ENCODE results near the gene FBXO15.
A peak's percentile ranks its signal among the peaks of the same experiment; 100 is the strongest.

FBXO15 gene
- 0.37 to 1.3 (median 0.89) reads per million in 4 experiments for total RNA-seq

- DNase-seq: peak; percentile 93
Measured at GRCh38 chr18:74147779-74148542, at the start of gene FBXO15, which contains the start of gene TIMM21. Gene FBXO15 (minus strand): TSS chr18:74147834. CDS start chr18:74147785, 49 bp downstream. Gene TIMM21 (plus strand): TSS chr18:74148523. CDS start chr18:74148809, 286 bp downstream.

GRCh38 chr18:74196220-74197119 lies 48.8 kb upstream of the FBXO15 start:
- DNase-seq: peak; percentile 18

- no peak for DNase-seq
Measured at GRCh38 chr18:74194691-74195090, 47.1 kb upstream of the FBXO15 start.

GRCh38 chr18:74191577-74191976 lies 43.9 kb upstream of the FBXO15 start:
- DNase-seq: no peak

GRCh38 chr18:74190086-74190485 lies 42.5 kb upstream of the FBXO15 start:
- DNase-seq: no peak

GRCh38 chr18:74186661-74187060 lies 39.0 kb upstream of the FBXO15 start:
- DNase-seq: no peak

- no peak for DNase-seq
Measured at GRCh38 chr18:74185860-74186259, 38.2 kb upstream of the FBXO15 start.

- DNase-seq: no peak
Measured at GRCh38 chr18:74184875-74185274, 37.2 kb upstream of the FBXO15 start.

GRCh38 chr18:74183130-74183529 lies 35.5 kb upstream of the FBXO15 start:
- no peak for DNase-seq

- DNase-seq: no peak
Measured at GRCh38 chr18:74182335-74182734, 34.7 kb upstream of the FBXO15 start.

- DNase-seq: no peak
Measured at GRCh38 chr18:74179623-74180199, 32.1 kb upstream of the FBXO15 start.

- DNase-seq: no peak
Measured at GRCh38 chr18:74178884-74179283, 31.2 kb upstream of the FBXO15 start.

GRCh38 chr18:74175658-74176057 lies 28.0 kb upstream of the FBXO15 start:
- no peak for DNase-seq

- DNase-seq: no peak
Measured at GRCh38 chr18:74173434-74173750, 25.8 kb upstream of the FBXO15 start.

- DNase-seq: no peak
Measured at GRCh38 chr18:74172697-74173433, 25.2 kb upstream of the FBXO15 start.

GRCh38 chr18:74171910-74172606 lies 24.4 kb upstream of the FBXO15 start:
- DNase-seq: no peak

- no peak for DNase-seq
Measured at GRCh38 chr18:74166386-74166785, 18.8 kb upstream of the FBXO15 start.

- no peak for DNase-seq
Measured at GRCh38 chr18:74163019-74163660, 15.5 kb upstream of the FBXO15 start.

- no peak for DNase-seq
Measured at GRCh38 chr18:74155276-74155675, 7.6 kb upstream of the FBXO15 start.

- DNase-seq: no peak
Measured at GRCh38 chr18:74154716-74155115, 7.1 kb upstream of the FBXO15 start.

GRCh38 chr18:74153793-74154192 lies 6.2 kb upstream of the FBXO15 start:
- no peak for DNase-seq

GRCh38 chr18:74153377-74153776 lies 5.7 kb upstream of the FBXO15 start:
- DNase-seq: no peak
